ENCODE measurements around the gene GPR89B.
"Not testable (repeated sequence)": the region's sequence is repeated elsewhere in the genome, so short reads cannot be mapped to it uniquely, and the experiment has no call there.

Gene GPR89B

GRCh38 chr1:147949517-147949916, 21.3 kb downstream of the GPR89B start:
- H3K36me3 ChIP-seq (ENCODE audit: control insufficient read depth, insufficient read depth, low read length, severe bottlenecking); H3K27me3 ChIP-seq (replicated peaks; ENCODE audit: control insufficient read depth, insufficient read depth, low read length); DNase-seq (ENCODE audit: low read depth); H3K9ac ChIP-seq (ENCODE audit: low read length); H3K4me1 ChIP-seq (ENCODE audit: control insufficient read depth, insufficient read depth, low read length); H3K4me3 ChIP-seq (ENCODE audit: low read length); H3K9me3 ChIP-seq (ENCODE audit: control insufficient read depth, low read length): not testable (repeated sequence)

GRCh38 chr1:147958906-147959305, 30.7 kb downstream of the GPR89B start:
- not testable (repeated sequence) for DNase-seq (ENCODE audit: low read depth); H3K4me3 ChIP-seq (ENCODE audit: low read length); H3K9me3 ChIP-seq (ENCODE audit: control insufficient read depth, low read length); H3K27me3 ChIP-seq (replicated peaks; ENCODE audit: control insufficient read depth, insufficient read depth, low read length); H3K9ac ChIP-seq (ENCODE audit: low read length); H3K4me1 ChIP-seq (ENCODE audit: control insufficient read depth, insufficient read depth, low read length); H3K36me3 ChIP-seq (ENCODE audit: control insufficient read depth, insufficient read depth, low read length, severe bottlenecking)

- not testable (repeated sequence) for H3K4me3 ChIP-seq (ENCODE audit: low read length); DNase-seq (ENCODE audit: low read depth); H3K36me3 ChIP-seq (ENCODE audit: control insufficient read depth, insufficient read depth, low read length, severe bottlenecking); H3K27me3 ChIP-seq (replicated peaks; ENCODE audit: control insufficient read depth, insufficient read depth, low read length); H3K9ac ChIP-seq (ENCODE audit: low read length); H3K9me3 ChIP-seq (ENCODE audit: control insufficient read depth, low read length); H3K4me1 ChIP-seq (ENCODE audit: control insufficient read depth, insufficient read depth, low read length)
These were observed 31.5 kb downstream of the GPR89B start for GRCh38 chr1:147959680-147960079.

- H3K9ac ChIP-seq (ENCODE audit: low read length); DNase-seq (ENCODE audit: low read depth); H3K4me1 ChIP-seq (ENCODE audit: control insufficient read depth, insufficient read depth, low read length); H3K36me3 ChIP-seq (ENCODE audit: control insufficient read depth, insufficient read depth, low read length, severe bottlenecking); H3K4me3 ChIP-seq (ENCODE audit: low read length); H3K9me3 ChIP-seq (ENCODE audit: control insufficient read depth, low read length); H3K27me3 ChIP-seq (replicated peaks; ENCODE audit: control insufficient read depth, insufficient read depth, low read length): not testable (repeated sequence)
These were observed 36.4 kb downstream of the GPR89B start for GRCh38 chr1:147964575-147964974.

GRCh38 chr1:147966657-147967056, 38.4 kb downstream of the GPR89B start:
- not testable (repeated sequence) for H3K9ac ChIP-seq (ENCODE audit: low read length)

GRCh38 chr1:147978896-147979651, 50.9 kb downstream of the GPR89B start:
- H3K4me3 ChIP-seq (ENCODE audit: low read length); H3K27me3 ChIP-seq (replicated peaks; ENCODE audit: control insufficient read depth, insufficient read depth, low read length); H3K36me3 ChIP-seq (ENCODE audit: control insufficient read depth, insufficient read depth, low read length, severe bottlenecking); H3K4me1 ChIP-seq (ENCODE audit: control insufficient read depth, insufficient read depth, low read length); H3K9me3 ChIP-seq (ENCODE audit: control insufficient read depth, low read length); DNase-seq (ENCODE audit: low read depth); H3K9ac ChIP-seq (ENCODE audit: low read length): not testable (repeated sequence)

More at GRCh38 chr1:147966657-147967056, 38.4 kb downstream of the GPR89B start:
- H3K4me1 ChIP-seq (ENCODE audit: control insufficient read depth, insufficient read depth, low read length); H3K36me3 ChIP-seq (ENCODE audit: control insufficient read depth, insufficient read depth, low read length, severe bottlenecking); H3K4me3 ChIP-seq (ENCODE audit: low read length); H3K27me3 ChIP-seq (replicated peaks; ENCODE audit: control insufficient read depth, insufficient read depth, low read length); DNase-seq (ENCODE audit: low read depth); H3K9me3 ChIP-seq (ENCODE audit: control insufficient read depth, low read length): not testable (repeated sequence)

GRCh38 chr1:147985374-147985773, 57.2 kb downstream of the GPR89B start:
- DNase-seq (ENCODE audit: low read depth); H3K9me3 ChIP-seq (ENCODE audit: control insufficient read depth, low read length); H3K4me3 ChIP-seq (ENCODE audit: low read length); H3K4me1 ChIP-seq (ENCODE audit: control insufficient read depth, insufficient read depth, low read length); H3K36me3 ChIP-seq (ENCODE audit: control insufficient read depth, insufficient read depth, low read length, severe bottlenecking); H3K27me3 ChIP-seq (replicated peaks; ENCODE audit: control insufficient read depth, insufficient read depth, low read length); H3K9ac ChIP-seq (ENCODE audit: low read length): not testable (repeated sequence)

GRCh38 chr1:147987893-147988292, 59.7 kb downstream of the GPR89B start:
- H3K36me3 ChIP-seq (ENCODE audit: control insufficient read depth, insufficient read depth, low read length, severe bottlenecking); H3K4me3 ChIP-seq (ENCODE audit: low read length); H3K4me1 ChIP-seq (ENCODE audit: control insufficient read depth, insufficient read depth, low read length); H3K9ac ChIP-seq (ENCODE audit: low read length); H3K27me3 ChIP-seq (replicated peaks; ENCODE audit: control insufficient read depth, insufficient read depth, low read length); H3K9me3 ChIP-seq (ENCODE audit: control insufficient read depth, low read length); DNase-seq (ENCODE audit: low read depth): not testable (repeated sequence)

GRCh38 chr1:147992916-147993315, 64.7 kb downstream of the GPR89B start:
- H3K9ac ChIP-seq (ENCODE audit: low read length); H3K9me3 ChIP-seq (ENCODE audit: control insufficient read depth, low read length); H3K4me1 ChIP-seq (ENCODE audit: control insufficient read depth, insufficient read depth, low read length); H3K36me3 ChIP-seq (ENCODE audit: control insufficient read depth, insufficient read depth, low read length, severe bottlenecking); H3K4me3 ChIP-seq (ENCODE audit: low read length); DNase-seq (ENCODE audit: low read depth); H3K27me3 ChIP-seq (replicated peaks; ENCODE audit: control insufficient read depth, insufficient read depth, low read length): not testable (repeated sequence)

GRCh38 chr1:147993400-147993799, 65.2 kb downstream of the GPR89B start:
- not testable (repeated sequence) for H3K36me3 ChIP-seq (ENCODE audit: control insufficient read depth, insufficient read depth, low read length, severe bottlenecking); H3K4me3 ChIP-seq (ENCODE audit: low read length); H3K9me3 ChIP-seq (ENCODE audit: control insufficient read depth, low read length); H3K4me1 ChIP-seq (ENCODE audit: control insufficient read depth, insufficient read depth, low read length); DNase-seq (ENCODE audit: low read depth); H3K27me3 ChIP-seq (replicated peaks; ENCODE audit: control insufficient read depth, insufficient read depth, low read length); H3K9ac ChIP-seq (ENCODE audit: low read length)

- not testable (repeated sequence) for H3K4me3 ChIP-seq (ENCODE audit: low read length); DNase-seq (ENCODE audit: low read depth); H3K36me3 ChIP-seq (ENCODE audit: control insufficient read depth, insufficient read depth, low read length, severe bottlenecking); H3K4me1 ChIP-seq (ENCODE audit: control insufficient read depth, insufficient read depth, low read length); H3K27me3 ChIP-seq (replicated peaks; ENCODE audit: control insufficient read depth, insufficient read depth, low read length); H3K9me3 ChIP-seq (ENCODE audit: control insufficient read depth, low read length); H3K9ac ChIP-seq (ENCODE audit: low read length)
These were observed 65.8 kb downstream of the GPR89B start for GRCh38 chr1:147993825-147994615.
